IMR-90 (cell line): ENCODE data around the gene DVL2. TPM values are rescaled to one million over a fixed set of nuclear protein-coding genes. Genes with fewer than 3 reads are reported as not detected.
A peak's percentile ranks its signal among the peaks of the same experiment; 100 is the strongest.

Experiments used
- ATAC-seq: fragments of 200-7000 bp; cut with Tn5 transposase; 2 replicates; pipeline ENCODE4 v1.9.1; 2020; ENCODE audit warnings: low read depth, mild to moderate bottlenecking, moderate library complexity
- BruUV-seq: library from RNA; stranded (reverse); fragments of 400-500 nt; replicated peaks from 2 replicates; lab custom pipeline; 2021; lab: Mats Ljungman, UMichigan
- CTCF ChIA-PET: fragments of 300-600 bp; formaldehyde crosslinking; extraction: SDS; loops from one replicate; lab custom pipeline; 2021; ENCODE audit warnings: antibody characterized with exemption; lab: Yijun Ruan, JAX
- POLR2A ChIA-PET: fragments of 300-600 bp; sonication (Branson Sonifier 250); formaldehyde crosslinking; loops from one replicate; lab custom pipeline; 2022; ENCODE audit warnings: antibody characterized with exemption; ENCODE audit not compliant: unreplicated experiment; lab: Charles Lee
- DNase-seq: peaks from one replicate; pipeline ENCODE4 v3.0.0; 2013
- H2AFZ ChIP-seq: replicated peaks from 2 replicates; pipeline ENCODE3; 2013; ENCODE audit warnings: low read length, mild to moderate bottlenecking; ENCODE audit not compliant: poor library complexity
- H2AK5ac ChIP-seq: 2 replicates; pipeline ENCODE4 v1.6.1; 2013; ENCODE audit warnings: low read depth, low read length, inconsistent platforms
- H2AK9ac ChIP-seq: replicated peaks from 2 replicates; pipeline ENCODE3; 2013; ENCODE audit warnings: mild to moderate bottlenecking, low read depth, low read length, moderate library complexity; ENCODE audit not compliant: poor library complexity
- H2BK120ac ChIP-seq: 2 replicates; pipeline ENCODE4 v1.6.1; 2013; ENCODE audit warnings: low read depth, low read length, inconsistent platforms
- H2BK15ac ChIP-seq: 3 replicates; pipeline ENCODE4 v1.6.1; 2013; ENCODE audit warnings: low read depth, low read length, inconsistent platforms
- H2BK20ac ChIP-seq: 2 replicates; pipeline ENCODE4 v1.6.1; 2013; ENCODE audit warnings: low read depth, mild to moderate bottlenecking, inconsistent platforms, low read length, moderate library complexity
- H2BK5ac ChIP-seq: 2 replicates; pipeline ENCODE4 v1.6.1; 2013; ENCODE audit warnings: mild to moderate bottlenecking, low read depth, low read length, inconsistent platforms; ENCODE audit not compliant: poor library complexity, severe bottlenecking
- H3K14ac ChIP-seq: replicated peaks from 2 replicates; pipeline ENCODE4 v1.6.1; 2013; ENCODE audit warnings: low read depth, low read length, inconsistent platforms
- H3K18ac ChIP-seq: 2 replicates; pipeline ENCODE4 v1.6.1; 2013; ENCODE audit warnings: low read depth, low read length, control low read depth
- H3K23ac ChIP-seq: 2 replicates; pipeline ENCODE4 v1.6.1; 2013; ENCODE audit warnings: low read depth, low read length, inconsistent platforms
- H3K27ac ChIP-seq: 2 replicates; pipeline ENCODE4 v1.5.1; 2013; ENCODE audit warnings: mild to moderate bottlenecking, control low read depth, low read length; ENCODE audit not compliant: insufficient read depth
- H3K27me3 ChIP-seq: 2 replicates; pipeline ENCODE4 v1.6.1; 2013; ENCODE audit warnings: low read length; ENCODE audit not compliant: control insufficient read depth, insufficient read depth
- H3K36me3 ChIP-seq: 2 replicates; pipeline ENCODE4 v1.6.1; 2013; ENCODE audit warnings: low read length, mixed read lengths; ENCODE audit not compliant: control insufficient read depth, insufficient read depth
- H3K4ac ChIP-seq: 2 replicates; pipeline ENCODE4 v1.6.1; 2013; ENCODE audit warnings: low read depth, low read length, inconsistent platforms
- H3K4me1 ChIP-seq: 2 replicates; pipeline ENCODE4 v1.6.1; 2013; ENCODE audit warnings: low read length, mixed read lengths; ENCODE audit not compliant: control insufficient read depth, insufficient read depth
- H3K4me2 ChIP-seq: 2 replicates; pipeline ENCODE4 v1.6.1; 2013; ENCODE audit warnings: low read depth, mild to moderate bottlenecking, control low read depth, low read length, moderate library complexity
- H3K4me3 ChIP-seq: 2 replicates; pipeline ENCODE4 v1.5.1; 2013; ENCODE audit warnings: low read depth, mild to moderate bottlenecking, control low read depth, low read length, moderate library complexity; ENCODE audit not compliant: insufficient read depth
- H3K56ac ChIP-seq: 2 replicates; pipeline ENCODE4 v1.6.1; 2013; ENCODE audit warnings: low read length, inconsistent platforms; ENCODE audit not compliant: insufficient read depth; ENCODE audit errors: extremely low read depth
- H3K79me1 ChIP-seq, 2 experiments: 2 replicates each; pipeline ENCODE4 v1.6.1; 2013; ENCODE audit warnings: low read length in 2 of 2, inconsistent platforms in 1 of 2, low read depth in 1 of 2
- H3K9ac ChIP-seq: 2 replicates; pipeline ENCODE4 v1.6.1; 2013; ENCODE audit warnings: low read depth, low read length, control low read depth
- H3K9me1 ChIP-seq: 2 replicates; pipeline ENCODE4 v1.6.1; 2013; ENCODE audit warnings: low read length, inconsistent platforms; ENCODE audit not compliant: insufficient read depth
- H3K9me3 ChIP-seq: 2 replicates; pipeline ENCODE4 v1.6.1; 2013; ENCODE audit warnings: low read length; ENCODE audit not compliant: control insufficient read depth, insufficient read depth
- H4K20me1 ChIP-seq: 2 replicates; pipeline ENCODE4 v1.6.1; 2013; ENCODE audit warnings: low read length, inconsistent platforms; ENCODE audit not compliant: insufficient read depth
- H4K5ac ChIP-seq: 2 replicates; pipeline ENCODE4 v1.6.1; 2013; ENCODE audit warnings: mild to moderate bottlenecking, low read depth, low read length, control low read depth
- H4K8ac ChIP-seq, 2 experiments: 2 replicates each; pipeline ENCODE4 v1.6.1; 2013; ENCODE audit warnings: low read depth in 2 of 2, low read length in 2 of 2, control low read depth in 1 of 2, inconsistent platforms in 1 of 2
- H4K91ac ChIP-seq: 2 replicates; pipeline ENCODE4 v1.6.1; 2013; ENCODE audit warnings: low read depth, low read length, inconsistent platforms; ENCODE audit not compliant: insufficient read depth
- BHLHE40 ChIP-seq: fragments of 150-350 bp; IDR thresholded peaks from 2 replicates; pipeline ENCODE4 v1.6.1; 2016; ENCODE audit warnings: mild to moderate bottlenecking, low read depth, low read length
- MAFK ChIP-seq: IDR thresholded peaks from 2 replicates; pipeline ENCODE4 v1.6.1; 2012; ENCODE audit warnings: low read depth, low read length, improper control_type of control experiment
- SMC3 ChIP-seq: fragments of 150-350 bp; IDR thresholded peaks from 2 replicates; pipeline ENCODE4 v1.6.1; 2016; ENCODE audit warnings: low read depth, mild to moderate bottlenecking, antibody characterized with exemption, low read length, moderate library complexity
- WGBS, 2 experiments: methylation state at CpG; one replicate each; pipeline versions ENCODE4 v1.1.5 to v1.1.7; 2013; ENCODE audit warnings: missing lambda C conversion rate in 2 of 2; ENCODE audit not compliant: insufficient read length in 1 of 2; ENCODE audit errors: extremely low coverage in 2 of 2; 5-methylcytosine and 5-hydroxymethylcytosine counted together
- dilution Hi-C: fragments of 300-500 bp; cut with HindIII; formaldehyde crosslinking; loops from one replicate; pipeline ENCODE4 v1.14.3; 2018; ENCODE audit warnings: low sequenced_read_pairs; ENCODE audit not compliant: unreplicated experiment
- in situ Hi-C: fragments of 300-500 bp; cut with MboI; formaldehyde crosslinking; loops from 3 replicates; pipeline ENCODE4 v1.14.3; 2019; ENCODE audit warnings: low sequenced_read_pairs, inconsistent platforms, mixed read lengths
- intact Hi-C: fragments of 100-400 bp; cut with micrococcal nuclease; formaldehyde crosslinking; loops from 2 replicates; pipeline ENCODE4 v1.10.0; 2022
- polyA plus RNA-seq, 3 experiments: library from polyadenylated mRNA; depleted of rRNA; stranded (reverse); fragments of >200 nt; gene quantifications; 2 replicates each; pipeline ENCODE4 v1.2.3, GENCODE V29; 2012; ENCODE audit warnings: low replicate concordance in 1 of 3
- total RNA-seq: library from RNA; depleted of rRNA; stranded (reverse); fragments of >200 nt; gene quantifications from 2 replicates; pipeline ENCODE4 v1.2.3, GENCODE V29; 2012

Gene DVL2
- total and polyA plus RNA-seq, 2 of the 4 experiments (the other 2 are of a cell fraction), result 11.8 to 21.3 TPM

GRCh38 chr17:7219229-7219811, 15.0 kb downstream of the DVL2 start:
- Histone ChIP-seq H3K36me3 (peaks cover 33% of the 10 kb centered on the region), H2AK9ac (peak overlapping the region; percentile 93), H2BK15ac (peak overlapping the region; percentile 78; the same call in 2 of the 3 replicates), H3K4me1 (peaks cover 24% of the 10 kb centered on the region), H2AK5ac (peak overlapping the region; percentile 93), H3K23ac (peak overlapping the region; percentile 81; the same call in 1 of the 2 replicates), H3K27me3 (no peaks in the 10 kb centered on the region), H3K9me1 (peaks cover 21% of the 10 kb centered on the region; the same call in 1 of the 2 replicates), H2BK5ac (peak overlapping the region; percentile 86), H2AFZ (peak overlapping the region; percentile 95), H4K8ac (peak overlapping the region; percentile 98 to 99), H3K56ac (peak overlapping the region; percentile 20; the same call in 1 of the 2 replicates), H4K91ac (peak overlapping the region; percentile 97), H4K20me1 (peaks cover 55% of the 10 kb centered on the region), H3K4ac (peak overlapping the region; percentile 99), H3K4me3 (peak overlapping the region; percentile 33), H3K27ac (peak overlapping the region; percentile 77), H3K9ac (peak overlapping the region; percentile 67), H3K4me2 (peak overlapping the region; percentile 72), H2BK20ac (peak overlapping the region; percentile 18; the same call in 1 of the 2 replicates), H2BK120ac (peak overlapping the region; percentile 86), H3K79me1 (peaks cover 12 to 87% of the 10 kb centered on the region in 2 experiments), H3K9me3 (no peaks in the 10 kb centered on the region), H3K14ac (peak overlapping the region; percentile 90), H3K18ac (peak overlapping the region; percentile 27; the same call in 1 of the 2 replicates), H4K5ac (peak overlapping the region; percentile 66)
- DNase-seq (no peak), ATAC-seq (no peak)
- intact Hi-C loops, result no loop called here
- no TSS peak for BruUV-seq
- in situ Hi-C loops, result no loop called here
- TF ChIP-seq SMC3 (no peak), BHLHE40 (no peak), MAFK (no peak)
- dilution Hi-C loops, result no loop called here
- POLR2A ChIA-PET, result interaction anchor here (0.6 to 1.4 kb wide), 3 partner anchors 10 to 174 kb away, joined by 3 to 5 read pairs (median 4); no protein-coding TSS in a partner anchor
- WGBS, 2 experiments, result 81% methylated on average over 3 of the region's 12 CpGs; no CpG with 5 or more reads in 1 of the 2 experiments
- CTCF ChIA-PET, result interaction anchor here (1.0 kb wide), 1 partner anchor 20 kb away, joined by 3 read pairs; the partner anchor contains the start of gene PHF23
